GM12873 (cell line): ENCODE measurements around the gene VRK1.

Source experiments
- CTCF ChIP-seq: IDR thresholded peaks from 2 replicates; pipeline ENCODE4 v1.5.1; 2012; ENCODE audit warnings: low read depth, mild to moderate bottlenecking, moderate library complexity, low read length, control low read depth; ENCODE audit not compliant: insufficient read depth; ENCODE audit errors: missing control alignments

The VRK1 gene

GRCh38 chr14:96901227-96901626 is 104.0 kb downstream of the VRK1 start:
- TF ChIP-seq CTCF: no peak

- TF ChIP-seq CTCF: no peak
Measured at GRCh38 chr14:96902004-96902403, 104.8 kb downstream of the VRK1 start.

- TF ChIP-seq CTCF: no peak
Measured at GRCh38 chr14:96903444-96904023, 106.4 kb downstream of the VRK1 start.

- no peak for TF ChIP-seq CTCF
Measured at GRCh38 chr14:96904201-96904600, 107.0 kb downstream of the VRK1 start.

- no peak for TF ChIP-seq CTCF
Measured at GRCh38 chr14:96905065-96905464, 107.9 kb downstream of the VRK1 start.

- TF ChIP-seq CTCF: no peak
Measured at GRCh38 chr14:96905825-96906224, 108.6 kb downstream of the VRK1 start.

- no peak for TF ChIP-seq CTCF
Measured at GRCh38 chr14:96906434-96906833, 109.3 kb downstream of the VRK1 start.
